AG09309 (cell line): Measurements from ENCODE around the gene TXNDC11.

Experiments
- DNase-seq: peaks from one replicate; pipeline ENCODE4 v3.0.0-alpha.2; 2010; ENCODE audit warnings: low read depth
- H3K4me3 ChIP-seq: 2 replicates; pipeline ENCODE4 v1.5.1; 2011; ENCODE audit warnings: mild to moderate bottlenecking, low read depth, low read length, moderate library complexity; ENCODE audit not compliant: control insufficient read depth
- CTCF ChIP-seq: IDR thresholded peaks from 2 replicates; pipeline ENCODE4 v1.5.1; 2011; ENCODE audit warnings: mild to moderate bottlenecking, low read depth, low read length, inconsistent platforms; ENCODE audit not compliant: insufficient read depth, control insufficient read depth; ENCODE audit errors: missing control alignments

Gene TXNDC11

GRCh38 chr16:11679941-11680911 is 62.4 kb downstream of the TXNDC11 start:
- TF ChIP-seq CTCF, result no peak
- no peak for DNase-seq
- no peak overlapping the region for H3K4me3 ChIP-seq

- no peak overlapping the region for H3K4me3 ChIP-seq
- no peak for TF ChIP-seq CTCF
- no peak for DNase-seq
Measured at GRCh38 chr16:11679250-11679649, 63.4 kb downstream of the TXNDC11 start.

DNA sequence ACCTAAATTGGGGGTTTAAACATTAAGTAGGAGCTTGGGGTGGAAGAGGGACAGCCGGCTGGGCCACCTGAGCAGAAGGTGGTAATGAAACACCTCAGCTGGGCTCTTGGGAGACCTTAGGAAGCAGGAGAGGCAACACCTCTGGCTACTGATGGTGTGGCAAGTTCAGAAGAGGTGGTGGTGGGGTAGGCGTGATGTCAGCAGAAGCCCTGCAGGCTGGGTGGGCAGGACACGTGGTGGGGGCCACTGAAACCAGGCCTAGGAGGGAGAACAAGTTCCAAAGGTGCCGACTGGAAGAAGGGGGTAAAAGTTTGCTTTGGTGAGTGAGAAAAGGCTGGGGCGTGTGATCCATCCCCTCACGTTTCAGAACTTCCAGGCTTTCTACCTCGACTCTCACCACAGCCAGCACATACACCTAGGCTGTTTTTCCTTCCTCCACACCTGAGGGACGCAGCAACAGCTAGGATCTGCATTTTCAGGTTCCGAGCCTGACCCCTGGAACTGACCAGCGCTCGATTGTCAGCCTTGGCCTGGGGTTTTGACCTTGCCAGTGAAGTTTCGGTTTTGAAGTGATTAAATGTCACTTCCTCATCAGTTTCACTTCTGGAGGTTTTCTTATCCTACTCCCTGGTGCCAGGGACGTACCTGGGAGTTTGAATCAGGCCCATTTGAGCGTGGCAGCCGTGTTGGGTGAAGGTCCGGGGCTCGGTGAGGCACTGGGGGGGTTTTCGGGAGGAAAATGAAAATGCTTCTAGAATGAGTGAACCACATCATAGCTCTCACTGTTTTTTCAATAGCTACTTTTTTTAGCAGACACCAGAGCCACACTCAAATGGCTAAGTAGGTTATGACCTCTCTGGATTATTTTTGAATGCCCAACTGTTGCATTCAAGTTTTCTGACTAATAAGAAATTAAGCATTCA is 64.4 kb downstream of the TXNDC11 start:
- H3K4me3 ChIP-seq, result no peak overlapping the region
- no peak for DNase-seq
- TF ChIP-seq CTCF, result no peak

GRCh38 chr16:11677451-11677951 is 65.2 kb downstream of the TXNDC11 start:
- TF ChIP-seq CTCF, result no peak
- H3K4me3 ChIP-seq, result no peak overlapping the region
- DNase-seq, result no peak

GRCh38 chr16:11676799-11677198 is 65.9 kb downstream of the TXNDC11 start:
- TF ChIP-seq CTCF, result no peak
- no peak overlapping the region for H3K4me3 ChIP-seq
- DNase-seq, result no peak
